ENCODE results near the gene ZNF786.
"Not testable (repeated sequence)": the region's sequence is repeated elsewhere in the genome, so short reads cannot be mapped to it uniquely, and the experiment has no call there.

The ZNF786 gene

GRCh38 chr7:149041350-149041749, 49.2 kb downstream of the ZNF786 start:
- no peaks in the 10 kb centered on the region for H3K36me3 ChIP-seq (ENCODE audit: control insufficient read depth in 4 of 4, insufficient read depth in 4 of 4, low read length in 3 of 4)
- H3K4me3 ChIP-seq (ENCODE audit: control insufficient read depth in 1 of 7, extremely low read depth in 1 of 7, insufficient read depth in 4 of 7, low read depth in 2 of 7, low read length in 6 of 7), result no peak overlapping the region
- ChIA-PET POLR2A (no interaction called here), CTCF (interaction anchor here (0.7 kb wide), 1 partner anchor 36 kb away, joined by 3 read pairs; no protein-coding TSS in a partner anchor)
- WGBS (ENCODE audit: insufficient coverage), result 88% methylated on average over 1 of the region's 5 CpGs
- H3K27ac ChIP-seq (ENCODE audit: insufficient read depth in 1 of 2, low read depth in 1 of 2, low read length in 2 of 2, poor library complexity in 1 of 2, severe bottlenecking in 2 of 2), result no peak overlapping the region
- peaks cover 0 to 5% (median 2%) of the 10 kb centered on the region in 5 experiments for H3K9me3 ChIP-seq (ENCODE audit: control extremely low read depth in 1 of 5, control insufficient read depth in 4 of 5, insufficient read depth in 2 of 5, low read depth in 1 of 5, low read length in 4 of 5)
- DNase-seq, result no peak
- H3K27me3 ChIP-seq (replicated peaks in 2 of 5; ENCODE audit: control insufficient read depth in 4 of 5, insufficient read depth in 5 of 5, low read length in 4 of 5), result no peaks in the 10 kb centered on the region
- no peaks in the 10 kb centered on the region for H3K4me1 ChIP-seq (ENCODE audit: control extremely low read depth in 1 of 4, control insufficient read depth in 4 of 4, insufficient read depth in 4 of 4, low read length in 3 of 4)

- H3K27me3 ChIP-seq (replicated peaks in 2 of 5; ENCODE audit: control insufficient read depth in 4 of 5, insufficient read depth in 5 of 5, low read length in 4 of 5); H3K9me3 ChIP-seq (ENCODE audit: control extremely low read depth in 1 of 5, control insufficient read depth in 4 of 5, insufficient read depth in 2 of 5, low read depth in 1 of 5, low read length in 4 of 5); DNase-seq; CTCF ChIA-PET; H3K4me3 ChIP-seq (ENCODE audit: control insufficient read depth in 1 of 7, extremely low read depth in 1 of 7, insufficient read depth in 4 of 7, low read depth in 2 of 7, low read length in 6 of 7); H3K27ac ChIP-seq (ENCODE audit: insufficient read depth in 1 of 2, low read depth in 1 of 2, low read length in 2 of 2, poor library complexity in 1 of 2, severe bottlenecking in 2 of 2); H3K36me3 ChIP-seq (ENCODE audit: control insufficient read depth in 4 of 4, insufficient read depth in 4 of 4, low read length in 3 of 4); POLR2A ChIA-PET; H3K4me1 ChIP-seq (ENCODE audit: control extremely low read depth in 1 of 4, control insufficient read depth in 4 of 4, insufficient read depth in 4 of 4, low read length in 3 of 4): not testable (repeated sequence)
- WGBS (ENCODE audit: insufficient coverage), result 93% methylated on average over 22 of the region's 32 CpGs
Measured at GRCh38 chr7:149038641-149039040, 51.9 kb downstream of the ZNF786 start.

- CTCF ChIA-PET, result no interaction called here
- POLR2A ChIA-PET, result no interaction called here
- Histone ChIP-seq H3K36me3 (ENCODE audit: control insufficient read depth in 4 of 4, insufficient read depth in 4 of 4, low read length in 3 of 4) (no peaks in the 10 kb centered on the region), H3K27me3 (replicated peaks in 2 of 5; ENCODE audit: control insufficient read depth in 4 of 5, insufficient read depth in 5 of 5, low read length in 4 of 5) (no peaks in the 10 kb centered on the region), H3K4me1 (ENCODE audit: control extremely low read depth in 1 of 4, control insufficient read depth in 4 of 4, insufficient read depth in 4 of 4, low read length in 3 of 4) (no peaks in the 10 kb centered on the region), H3K9me3 (ENCODE audit: control extremely low read depth in 1 of 5, control insufficient read depth in 4 of 5, insufficient read depth in 2 of 5, low read depth in 1 of 5, low read length in 4 of 5) (peaks cover 0 to 5% (median 2%) of the 10 kb centered on the region in 5 experiments), H3K4me3 (ENCODE audit: control insufficient read depth in 1 of 7, extremely low read depth in 1 of 7, insufficient read depth in 4 of 7, low read depth in 2 of 7, low read length in 6 of 7) (no peak overlapping the region), H3K27ac (ENCODE audit: insufficient read depth in 1 of 2, low read depth in 1 of 2, low read length in 2 of 2, poor library complexity in 1 of 2, severe bottlenecking in 2 of 2) (no peak overlapping the region)
- 100% methylated on average over 1 of the region's 1 CpG for WGBS (ENCODE audit: insufficient coverage)
- DNase-seq, result no peak
Measured at GRCh38 chr7:149036676-149037075, 53.8 kb downstream of the ZNF786 start.

GRCh38 chr7:149031353-149031910, 59.1 kb downstream of the ZNF786 start:
- Histone ChIP-seq H3K4me3 (ENCODE audit: control insufficient read depth in 1 of 7, extremely low read depth in 1 of 7, insufficient read depth in 4 of 7, low read depth in 2 of 7, low read length in 6 of 7) (no peak overlapping the region), H3K27ac (ENCODE audit: insufficient read depth in 1 of 2, low read depth in 1 of 2, low read length in 2 of 2, poor library complexity in 1 of 2, severe bottlenecking in 2 of 2) (no peak overlapping the region), H3K9me3 (ENCODE audit: control extremely low read depth in 1 of 5, control insufficient read depth in 4 of 5, insufficient read depth in 2 of 5, low read depth in 1 of 5, low read length in 4 of 5) (no peaks in the 10 kb centered on the region), H3K27me3 (replicated peaks in 2 of 5; ENCODE audit: control insufficient read depth in 4 of 5, insufficient read depth in 5 of 5, low read length in 4 of 5) (peaks cover 0 to 1% (median 0%) of the 10 kb centered on the region in 5 experiments), H3K4me1 (ENCODE audit: control extremely low read depth in 1 of 4, control insufficient read depth in 4 of 4, insufficient read depth in 4 of 4, low read length in 3 of 4) (peaks cover 11 to 22% (median 18%) of the 10 kb centered on the region in 4 experiments), H3K36me3 (ENCODE audit: control insufficient read depth in 4 of 4, insufficient read depth in 4 of 4, low read length in 3 of 4) (no peaks in the 10 kb centered on the region)
- no CpG with 5 or more reads among the region's 3 CpGs for WGBS (ENCODE audit: insufficient coverage)
- CTCF ChIA-PET, result no interaction called here
- POLR2A ChIA-PET, result no interaction called here
- no peak for DNase-seq

GRCh38 chr7:149030439-149030838, 60.1 kb downstream of the ZNF786 start:
- POLR2A ChIA-PET; H3K9me3 ChIP-seq (ENCODE audit: control extremely low read depth in 1 of 5, control insufficient read depth in 4 of 5, insufficient read depth in 2 of 5, low read depth in 1 of 5, low read length in 4 of 5); H3K27me3 ChIP-seq (replicated peaks in 2 of 5; ENCODE audit: control insufficient read depth in 4 of 5, insufficient read depth in 5 of 5, low read length in 4 of 5); DNase-seq; H3K36me3 ChIP-seq (ENCODE audit: control insufficient read depth in 4 of 4, insufficient read depth in 4 of 4, low read length in 3 of 4); H3K4me3 ChIP-seq (ENCODE audit: control insufficient read depth in 1 of 7, extremely low read depth in 1 of 7, insufficient read depth in 4 of 7, low read depth in 2 of 7, low read length in 6 of 7); H3K27ac ChIP-seq (ENCODE audit: insufficient read depth in 1 of 2, low read depth in 1 of 2, low read length in 2 of 2, poor library complexity in 1 of 2, severe bottlenecking in 2 of 2): not testable (repeated sequence)
- WGBS (ENCODE audit: insufficient coverage), result over 99% methylated on average over 9 of the region's 9 CpGs
- CTCF ChIA-PET, result interaction anchor here (0.6 to 3.7 kb wide), 3 partner anchors 18 to 61 kb away, joined by 3 to 15 read pairs (median 4); no protein-coding TSS in a partner anchor
- peaks cover 11 to 22% (median 18%) of the 10 kb centered on the region in 4 experiments for H3K4me1 ChIP-seq (ENCODE audit: control extremely low read depth in 1 of 4, control insufficient read depth in 4 of 4, insufficient read depth in 4 of 4, low read length in 3 of 4)

GRCh38 chr7:149028346-149029109, 62.0 kb downstream of the ZNF786 start, which contains the start of gene PDIA4:
PDIA4 (minus strand) TSS chr7:149028505; CDS start chr7:149028408, 97 bp downstream.
- WGBS (ENCODE audit: insufficient coverage), result 0% methylated on average over 80 of the region's 87 CpGs
- ChIA-PET POLR2A (interaction anchor here (1.1 kb wide), 1 partner anchor 37 kb away, joined by 5 read pairs; no protein-coding TSS in a partner anchor), CTCF (interaction anchor here (1.0 to 4.9 kb wide), 3 partner anchors 22 to 107 kb away, joined by 3 to 30 read pairs (median 15); no protein-coding TSS in a partner anchor)
- peak within 1 kb of the TSS; percentile 65 to 96 (median 87) for H3K4me3 ChIP-seq (ENCODE audit: control insufficient read depth in 1 of 7, extremely low read depth in 1 of 7, insufficient read depth in 4 of 7, low read depth in 2 of 7, low read length in 6 of 7)
- H3K27ac ChIP-seq (ENCODE audit: insufficient read depth in 1 of 2, low read depth in 1 of 2, low read length in 2 of 2, poor library complexity in 1 of 2, severe bottlenecking in 2 of 2), result peak within 1 kb of the TSS; percentile 75 to 91
- peaks cover 11 to 22% (median 18%) of the 10 kb centered on the region in 4 experiments for H3K4me1 ChIP-seq (ENCODE audit: control extremely low read depth in 1 of 4, control insufficient read depth in 4 of 4, insufficient read depth in 4 of 4, low read length in 3 of 4)
- no peaks in the 10 kb centered on the region for H3K9me3 ChIP-seq (ENCODE audit: control extremely low read depth in 1 of 5, control insufficient read depth in 4 of 5, insufficient read depth in 2 of 5, low read depth in 1 of 5, low read length in 4 of 5)
- H3K36me3 ChIP-seq (ENCODE audit: control insufficient read depth in 4 of 4, insufficient read depth in 4 of 4, low read length in 3 of 4), result peaks cover 0 to 17% (median 0%) of the 10 kb centered on the region in 4 experiments
- peaks cover 0 to 1% (median 0%) of the 10 kb centered on the region in 5 experiments for H3K27me3 ChIP-seq (replicated peaks in 2 of 5; ENCODE audit: control insufficient read depth in 4 of 5, insufficient read depth in 5 of 5, low read length in 4 of 5)
- DNase-seq, result peak; percentile 99 to 100 (median 100)
